H9 (cell line): ENCODE measurements around the gene TRMT10C. TPM values are rescaled to one million over a fixed set of nuclear protein-coding genes. Genes with fewer than 3 reads are reported as not detected.

Experiments used
- DNase-seq: peaks from one replicate; pipeline ENCODE4 v3.0.0-alpha.2; 2017
- H2AFZ ChIP-seq: one replicate; pipeline ENCODE4 v1.6.1; 2013; ENCODE audit warnings: mild to moderate bottlenecking, low read length, control low read depth, moderate library complexity
- H2AK5ac ChIP-seq: 2 replicates; pipeline ENCODE4 v1.6.1; 2013; ENCODE audit warnings: low read length, control low read depth, mixed read lengths; ENCODE audit not compliant: insufficient read length
- H2BK120ac ChIP-seq: one replicate; pipeline ENCODE4 v1.6.1; 2013; ENCODE audit warnings: low read depth, mild to moderate bottlenecking, low read length, control low read depth, inconsistent platforms; ENCODE audit not compliant: poor library complexity, severe bottlenecking
- H2BK12ac ChIP-seq: 2 replicates; pipeline ENCODE4 v1.6.1; 2013; ENCODE audit warnings: low read length, control low read depth, mixed read lengths, low read depth; ENCODE audit not compliant: insufficient read length
- H2BK15ac ChIP-seq: 2 replicates; pipeline ENCODE4 v1.6.1; 2013; ENCODE audit warnings: low read depth, low read length, control low read depth
- H2BK20ac ChIP-seq: one replicate; pipeline ENCODE4 v1.6.1; 2013; ENCODE audit warnings: low read depth, mild to moderate bottlenecking, low read length, control low read depth, inconsistent platforms; ENCODE audit not compliant: poor library complexity, severe bottlenecking
- H2BK5ac ChIP-seq: 2 replicates; pipeline ENCODE4 v1.6.1; 2013; ENCODE audit warnings: low read length, control low read depth, mixed read lengths; ENCODE audit not compliant: insufficient read length
- H3K14ac ChIP-seq: 2 replicates; pipeline ENCODE4 v1.6.1; 2013; ENCODE audit warnings: low read length, control low read depth; ENCODE audit not compliant: insufficient read depth
- H3K18ac ChIP-seq: 2 replicates; pipeline ENCODE4 v1.6.1; 2013; ENCODE audit warnings: low read depth, mild to moderate bottlenecking, mixed read lengths, low read length, control low read depth; ENCODE audit not compliant: insufficient read length
- H3K23ac ChIP-seq: 2 replicates; pipeline ENCODE4 v1.6.1; 2013; ENCODE audit warnings: low read length, control low read depth, mixed read lengths, low read depth; ENCODE audit not compliant: insufficient read length
- H3K23me2 ChIP-seq: 2 replicates; pipeline ENCODE4 v1.6.1; 2013; ENCODE audit warnings: low read depth, mild to moderate bottlenecking, mixed read lengths, low read length, control low read depth; ENCODE audit not compliant: insufficient read length, poor library complexity, severe bottlenecking
- H3K27ac ChIP-seq: 2 replicates; pipeline ENCODE4 v1.5.1; 2013; ENCODE audit warnings: low read length, control low read depth, mixed read lengths, low read depth; ENCODE audit not compliant: insufficient read length
- H3K27me3 ChIP-seq: 2 replicates; pipeline ENCODE4 v1.6.1; 2013; ENCODE audit warnings: low read length, control low read depth, inconsistent platforms; ENCODE audit not compliant: insufficient read depth
- H3K4ac ChIP-seq: 2 replicates; pipeline ENCODE4 v1.6.1; 2013; ENCODE audit warnings: low read depth, mild to moderate bottlenecking, control low read depth, inconsistent platforms, low read length, moderate library complexity
- H3K4me1 ChIP-seq: 2 replicates; pipeline ENCODE4 v1.6.1; 2013; ENCODE audit warnings: low read length, control low read depth, inconsistent platforms; ENCODE audit not compliant: insufficient read depth
- H3K4me2 ChIP-seq: 2 replicates; pipeline ENCODE4 v1.6.1; 2013; ENCODE audit warnings: low read length, control low read depth, mixed read lengths; ENCODE audit not compliant: insufficient read length, insufficient read depth
- H3K56ac ChIP-seq: 2 replicates; pipeline ENCODE4 v1.6.1; 2013; ENCODE audit warnings: low read depth, mild to moderate bottlenecking, mixed read lengths, low read length, control low read depth; ENCODE audit not compliant: insufficient read length
- H3K79me1 ChIP-seq: 2 replicates; pipeline ENCODE4 v1.6.1; 2013; ENCODE audit warnings: low read depth, mild to moderate bottlenecking, moderate library complexity, low read length, control low read depth, inconsistent platforms; ENCODE audit not compliant: insufficient read depth, poor library complexity, severe bottlenecking
- H3K79me2 ChIP-seq: 2 replicates; pipeline ENCODE4 v1.6.1; 2013; ENCODE audit warnings: low read length, control low read depth, inconsistent platforms; ENCODE audit not compliant: insufficient read depth
- H3K9ac ChIP-seq: 2 replicates; pipeline ENCODE4 v1.6.1; 2013; ENCODE audit warnings: low read length, control low read depth, mixed read lengths; ENCODE audit not compliant: insufficient read length; ENCODE audit errors: extremely low read depth
- H3K9me3 ChIP-seq: one replicate; pipeline ENCODE4 v1.6.1; 2013; ENCODE audit warnings: low read depth, low read length, inconsistent platforms; ENCODE audit not compliant: control insufficient read depth
- H3T11ph ChIP-seq: one replicate; pipeline ENCODE4 v1.6.1; 2013; ENCODE audit warnings: mild to moderate bottlenecking, low read length, control low read depth, inconsistent platforms
- H4K20me1 ChIP-seq: one replicate; pipeline ENCODE4 v1.6.1; 2013; ENCODE audit not compliant: control insufficient read depth, insufficient read length, insufficient read depth
- H4K5ac ChIP-seq: 2 replicates; pipeline ENCODE4 v1.6.1; 2013; ENCODE audit warnings: low read depth, mild to moderate bottlenecking, mixed read lengths, low read length, control low read depth; ENCODE audit not compliant: insufficient read length
- H4K8ac ChIP-seq: replicated peaks from 2 replicates; pipeline ENCODE4 v1.6.1; 2013; ENCODE audit warnings: low read length, control low read depth, mixed read lengths, low read depth; ENCODE audit not compliant: insufficient read length
- H4K91ac ChIP-seq: 2 replicates; pipeline ENCODE4 v1.6.1; 2013; ENCODE audit warnings: low read depth, mild to moderate bottlenecking, moderate library complexity, mixed read lengths, low read length, control low read depth; ENCODE audit not compliant: insufficient read length
- H3K27ac Mint-ChIP-seq, 3 experiments: 2 replicates in 2 of 3; 3 replicates in 1 of 3; pipeline ENCODE4 v1.8.0; 2020 to 2021; ENCODE audit warnings: mixed read lengths in 3 of 3, mild to moderate bottlenecking in 1 of 3, moderate library complexity in 1 of 3
- H3K27me3 Mint-ChIP-seq: 2 replicates; pipeline ENCODE4 v1.8.0; 2021; ENCODE audit warnings: low read depth, mild to moderate bottlenecking, moderate library complexity, mixed read lengths
- H3K36me3 Mint-ChIP-seq, 3 experiments: 2 replicates in 2 of 3; 3 replicates in 1 of 3; pipeline ENCODE4 v1.8.0; 2020 to 2021; ENCODE audit warnings: low read depth in 3 of 3, mixed read lengths in 3 of 3; ENCODE audit not compliant: insufficient read depth in 1 of 3
- H3K4me1 Mint-ChIP-seq, 2 experiments: 2 replicates each; pipeline ENCODE4 v1.8.0; 2020; ENCODE audit warnings: mixed read lengths in 2 of 2
- H3K4me3 Mint-ChIP-seq, 2 experiments: 2 replicates in 1 of 2; 3 replicates in 1 of 2; pipeline ENCODE4 v1.8.0; 2020 to 2021; ENCODE audit warnings: mild to moderate bottlenecking in 2 of 2, mixed read lengths in 2 of 2, moderate library complexity in 1 of 2
- H3K9me3 Mint-ChIP-seq, 2 experiments: 2 replicates in 1 of 2; 3 replicates in 1 of 2; pipeline ENCODE4 v1.8.0; 2020; ENCODE audit warnings: mild to moderate bottlenecking in 2 of 2, mixed read lengths in 2 of 2, moderate library complexity in 1 of 2
- CTCF ChIP-seq: fragments of 200-600 bp; sonication (generic); conservative IDR thresholded peaks from 3 replicates; pipeline ENCODE4 v1.8.0; 2021; ENCODE audit warnings: antibody characterized with exemption, mild to moderate bottlenecking
- WGBS: extraction: QIAGEN DNeasy Blood & Tissue Kit; methylation state at CpG from one replicate; pipeline ENCODE4 v1.1.7; 2013; ENCODE audit warnings: missing lambda C conversion rate, low lambda C conversion rate, mixed read lengths; ENCODE audit not compliant: insufficient read length; ENCODE audit errors: extremely low coverage; 5-methylcytosine and 5-hydroxymethylcytosine counted together
- total RNA-seq: library from RNA; stranded (reverse); gene quantifications from 2 replicates; pipeline ENCODE4 v1.2.1, GENCODE V29; 2021

Gene TRMT10C
- total RNA-seq, 1 experiment from 2014 or later = 53.6 TPM

- peak; percentile 54 for DNase-seq
- Histone ChIP-seq H3K27me3 (no peaks in the 10 kb centered on the region), H2BK120ac (no peak overlapping the region), H3K9ac (no peak overlapping the region), H4K8ac (no peak overlapping the region), H2BK15ac (no peak overlapping the region), H2BK5ac (no peak overlapping the region), H3K79me2 (no peaks in the 10 kb centered on the region), H3K4me2 (no peak overlapping the region), H2BK20ac (no peak overlapping the region), H3K27ac (no peak overlapping the region), H3K23ac (no peak overlapping the region), H3K14ac (no peak overlapping the region), H3K4me1 (no peaks in the 10 kb centered on the region; the same call in 1 of the 2 replicates), H4K91ac (no peak overlapping the region), H3K4ac (no peak overlapping the region), H3T11ph (no peak overlapping the region), H3K9me3 (no peaks in the 10 kb centered on the region), H3K79me1 (no peaks in the 10 kb centered on the region), H3K18ac (no peak overlapping the region), H3K56ac (no peak overlapping the region), H3K23me2 (no peaks in the 10 kb centered on the region), H4K5ac (no peak overlapping the region), H2AK5ac (no peak overlapping the region), H2BK12ac (no peak overlapping the region), H4K20me1 (no peaks in the 10 kb centered on the region), H2AFZ (no peak overlapping the region)
- Mint-ChIP-seq H3K27ac (no peak overlapping the region), H3K4me3 (no peak overlapping the region), H3K36me3 (peaks cover 10 to 17% (median 10%) of the 10 kb centered on the region in 3 experiments), H3K4me1 (peaks cover 18 to 28% of the 10 kb centered on the region in 2 experiments), H3K9me3 (peaks cover 10 to 22% of the 10 kb centered on the region in 2 experiments), H3K27me3 (peaks cover 2% of the 10 kb centered on the region; the same call in 1 of the 2 replicates)
- no peak for TF ChIP-seq CTCF
- WGBS = no CpG with 5 or more reads among the region's 3 CpGs
These were observed 5.6 kb upstream of the TRMT10C start for GRCh38 chr3:101556064-101556463.
